DOHH2 (cell line): ENCODE measurements around the gene EXOSC5.

Source experiments
- EZH2phosphoT487 ChIP-seq: fragments of 200-600 bp; sonication (generic); IDR thresholded peaks from 2 replicates; pipeline ENCODE4 v1.6.1; 2017; ENCODE audit warnings: borderline replicate concordance, mild to moderate bottlenecking, antibody characterized with exemption, low read length, moderate library complexity, mixed read lengths
- TF ChIP-seq, protein P1 (sequence below): fragments of 200-600 bp; sonication (generic); IDR thresholded peaks from one replicate; pipeline ENCODE4 v1.5.1; 2014; ENCODE audit warnings: antibody characterized with exemption, mild to moderate bottlenecking, low read depth, low read length; ENCODE audit not compliant: poor library complexity, severe bottlenecking

DNA sequence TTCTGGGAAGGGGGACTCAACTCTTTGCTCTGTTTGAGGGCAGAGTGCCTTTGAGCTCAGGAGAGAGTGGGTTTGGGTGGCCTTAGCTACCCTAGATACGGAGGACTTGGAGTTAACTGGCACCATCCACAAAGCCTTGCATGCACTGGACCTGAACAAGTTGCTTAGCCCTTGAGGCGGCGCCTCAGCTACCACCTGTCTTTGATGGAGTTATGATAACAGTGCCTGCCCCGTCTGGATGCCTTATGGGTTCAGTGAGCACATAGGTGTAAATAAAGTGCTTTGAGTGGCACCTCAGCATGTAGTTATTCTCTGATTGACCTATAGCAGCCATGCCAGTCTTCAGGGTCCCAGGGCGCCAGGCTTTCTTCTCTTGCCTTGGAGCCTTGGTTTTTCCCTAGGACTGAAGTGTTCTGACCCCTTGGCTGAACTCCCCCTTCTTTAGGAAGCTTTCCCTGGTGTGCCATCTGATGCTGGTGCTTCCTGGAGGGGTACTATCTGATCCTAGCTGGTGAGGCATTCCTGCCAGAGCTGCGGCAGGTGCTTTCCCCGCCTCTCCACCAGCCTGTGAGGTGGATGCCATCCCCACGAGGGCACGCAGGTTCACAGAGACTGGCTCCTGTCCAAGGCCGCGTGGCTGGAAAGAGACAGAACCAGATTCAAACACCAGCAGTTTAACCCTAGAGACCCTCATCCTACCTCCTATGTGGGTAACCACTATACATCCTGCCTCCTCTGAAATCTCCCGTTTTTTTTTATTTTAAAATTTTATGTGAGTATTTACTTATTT lies 6.2 kb upstream of the EXOSC5 start:
- TF ChIP-seq, protein P1, sequence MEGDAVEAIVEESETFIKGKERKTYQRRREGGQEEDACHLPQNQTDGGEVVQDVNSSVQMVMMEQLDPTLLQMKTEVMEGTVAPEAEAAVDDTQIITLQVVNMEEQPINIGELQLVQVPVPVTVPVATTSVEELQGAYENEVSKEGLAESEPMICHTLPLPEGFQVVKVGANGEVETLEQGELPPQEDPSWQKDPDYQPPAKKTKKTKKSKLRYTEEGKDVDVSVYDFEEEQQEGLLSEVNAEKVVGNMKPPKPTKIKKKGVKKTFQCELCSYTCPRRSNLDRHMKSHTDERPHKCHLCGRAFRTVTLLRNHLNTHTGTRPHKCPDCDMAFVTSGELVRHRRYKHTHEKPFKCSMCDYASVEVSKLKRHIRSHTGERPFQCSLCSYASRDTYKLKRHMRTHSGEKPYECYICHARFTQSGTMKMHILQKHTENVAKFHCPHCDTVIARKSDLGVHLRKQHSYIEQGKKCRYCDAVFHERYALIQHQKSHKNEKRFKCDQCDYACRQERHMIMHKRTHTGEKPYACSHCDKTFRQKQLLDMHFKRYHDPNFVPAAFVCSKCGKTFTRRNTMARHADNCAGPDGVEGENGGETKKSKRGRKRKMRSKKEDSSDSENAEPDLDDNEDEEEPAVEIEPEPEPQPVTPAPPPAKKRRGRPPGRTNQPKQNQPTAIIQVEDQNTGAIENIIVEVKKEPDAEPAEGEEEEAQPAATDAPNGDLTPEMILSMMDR: no peak
- no peak for TF ChIP-seq EZH2phosphoT487
